NCI-H1092 (cell line): ENCODE results near the gene TNFRSF6B.
"Not testable (repeated sequence)": the region's sequence is repeated elsewhere in the genome, so short reads cannot be mapped to it uniquely, and the experiment has no call there.

Source experiments
- DNase-seq: peaks from one replicate; lab custom pipeline; 2025; lab: John Stamatoyannopoulos, UW

The TNFRSF6B gene

GRCh38 chr20:63663332-63664066 is 33.0 kb upstream of the TNFRSF6B start:
- DNase-seq = no peak

- DNase-seq = no peak
Measured at GRCh38 chr20:63664143-63664851, 32.2 kb upstream of the TNFRSF6B start.

DNA sequence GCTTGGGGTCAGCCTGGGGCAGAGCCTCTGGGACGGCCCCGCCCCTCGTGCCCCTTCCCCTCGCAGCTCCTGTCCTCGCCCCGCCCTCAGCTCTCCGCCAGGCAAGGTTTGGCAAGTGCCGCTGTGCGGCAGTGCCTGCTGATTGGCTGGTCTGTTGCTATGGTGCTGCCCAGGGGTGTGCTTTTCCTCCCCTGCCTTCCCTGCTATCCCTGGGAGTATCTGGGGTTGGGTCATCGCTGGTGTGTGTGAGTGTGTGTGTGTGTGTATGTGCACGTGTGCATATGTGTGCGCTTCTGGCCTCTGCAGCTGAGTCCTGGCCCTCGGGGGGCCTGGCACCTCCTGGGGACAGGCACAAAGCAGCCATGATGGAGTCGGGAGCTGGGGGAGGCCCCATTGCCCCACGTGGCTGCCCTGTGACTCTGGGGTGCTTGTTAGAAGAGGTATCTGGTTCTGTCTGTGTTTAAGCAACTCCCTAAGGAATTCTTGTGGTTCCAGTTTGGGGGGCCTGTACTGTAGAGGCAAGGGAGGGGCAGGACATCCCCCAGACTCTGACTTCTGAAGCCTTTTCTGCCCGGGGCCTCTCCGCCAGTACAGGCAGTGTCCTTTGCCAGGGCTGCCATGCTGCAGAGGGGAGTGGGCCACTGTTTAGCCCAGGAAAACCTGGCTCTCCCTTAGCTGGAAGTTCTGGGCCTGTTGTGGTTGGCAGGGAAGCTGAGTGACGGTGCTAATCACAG is 31.4 kb upstream of the TNFRSF6B start:
- no peak for DNase-seq

DNA sequence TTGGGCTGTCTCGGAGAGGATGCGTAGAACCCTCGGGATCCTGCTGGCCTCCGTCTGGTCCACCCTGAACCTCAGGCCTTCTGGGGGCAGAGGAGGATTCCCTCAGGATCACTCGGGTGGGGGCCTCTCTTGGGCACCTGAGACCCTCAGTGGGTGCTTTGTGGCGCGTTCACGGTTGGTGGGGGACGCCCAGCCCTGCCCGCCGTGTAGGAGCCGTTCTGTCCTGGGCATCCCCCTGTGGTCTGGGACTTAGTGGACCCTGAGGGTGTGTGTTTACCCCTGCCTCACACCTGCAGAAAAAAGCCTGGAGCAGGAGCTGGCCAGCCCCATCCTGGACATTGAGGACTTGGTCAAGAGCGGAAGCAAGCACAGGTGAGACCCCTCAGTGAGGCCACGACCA is 30.7 kb upstream of the TNFRSF6B start:
- DNase-seq = no peak

GRCh38 chr20:63667858-63668257 is 28.6 kb upstream of the TNFRSF6B start:
- DNase-seq = no peak

- no peak for DNase-seq
Measured at GRCh38 chr20:63668351-63668750, 28.1 kb upstream of the TNFRSF6B start.

DNA sequence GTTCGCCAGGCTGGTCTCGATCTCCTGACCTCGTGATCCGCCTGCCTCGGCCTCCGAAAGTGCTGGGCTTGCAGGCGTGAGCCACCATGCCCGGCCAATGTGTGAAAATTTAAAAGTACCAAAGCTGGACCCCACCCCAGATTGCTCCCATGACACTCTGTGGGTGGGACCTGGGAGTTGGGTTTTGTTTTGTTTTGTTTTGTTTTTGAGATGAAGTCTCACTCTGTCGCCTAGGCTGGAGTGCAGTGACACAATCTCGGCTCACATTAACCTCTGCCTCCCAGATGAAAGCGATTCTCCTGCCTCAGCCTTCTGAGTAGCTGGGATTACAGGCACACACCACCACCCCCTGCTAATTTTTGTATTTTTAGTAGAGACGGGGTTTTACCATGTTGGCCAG is 24.8 kb upstream of the TNFRSF6B start:
- DNase-seq = not testable (repeated sequence)

DNA sequence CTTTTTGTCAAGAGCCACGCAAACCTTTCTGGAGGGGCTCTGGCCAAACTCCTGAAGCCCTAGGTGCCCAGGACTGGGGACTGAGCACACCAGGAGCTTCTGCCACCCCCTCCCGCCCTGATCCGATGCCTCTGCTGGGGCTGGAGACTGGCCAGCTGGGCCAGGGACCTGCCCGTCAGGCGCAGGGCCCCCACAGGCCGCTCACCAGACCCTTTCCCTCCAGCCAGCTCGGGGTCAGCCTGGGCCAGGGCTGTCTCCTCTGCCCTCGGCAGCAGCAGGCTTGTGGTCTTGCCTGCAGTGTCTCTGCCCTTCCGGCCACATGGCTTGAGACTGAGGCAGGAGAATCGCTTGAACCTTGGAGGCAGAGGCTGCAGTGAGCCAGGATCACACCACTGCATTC is 23.8 kb upstream of the TNFRSF6B start:
- DNase-seq = no peak

GRCh38 chr20:63673951-63674350 is 22.5 kb upstream of the TNFRSF6B start:
- DNase-seq = no peak

DNA sequence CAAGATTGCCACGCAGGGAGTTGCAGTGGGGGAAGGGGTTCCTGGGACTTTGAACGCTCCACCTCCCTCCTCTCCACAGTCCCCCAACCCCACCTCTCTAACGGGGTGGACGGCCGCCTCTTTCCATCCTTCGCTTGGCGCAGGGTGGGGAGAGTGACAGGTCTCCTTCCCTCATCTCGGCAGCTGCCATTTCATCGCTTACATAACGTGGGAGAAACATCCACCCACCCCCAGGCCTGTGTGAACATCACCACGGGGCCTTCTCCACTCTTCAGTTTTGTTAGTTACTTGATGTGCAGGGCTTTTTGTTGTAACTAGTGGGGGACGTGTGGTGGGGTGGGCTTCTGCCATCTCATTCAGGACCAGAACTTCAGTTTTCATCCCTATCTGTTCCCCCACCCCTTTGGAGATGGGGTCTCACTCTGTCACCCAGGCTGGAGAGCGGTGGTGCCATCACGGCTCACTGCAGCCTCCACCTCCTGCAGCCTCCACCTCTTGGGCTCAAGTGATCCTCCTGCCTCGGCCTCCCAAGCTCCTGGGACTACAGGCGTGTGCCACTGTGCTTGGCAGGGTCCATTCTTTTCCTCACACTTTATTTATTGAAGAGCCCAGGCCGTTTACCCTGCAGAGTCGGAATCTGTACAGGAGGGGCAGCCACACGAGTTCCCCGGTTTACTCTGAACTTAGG is 20.6 kb upstream of the TNFRSF6B start:
- DNase-seq = no peak

GRCh38 chr20:63678071-63678470 is 18.4 kb upstream of the TNFRSF6B start:
- DNase-seq = no peak

DNA sequence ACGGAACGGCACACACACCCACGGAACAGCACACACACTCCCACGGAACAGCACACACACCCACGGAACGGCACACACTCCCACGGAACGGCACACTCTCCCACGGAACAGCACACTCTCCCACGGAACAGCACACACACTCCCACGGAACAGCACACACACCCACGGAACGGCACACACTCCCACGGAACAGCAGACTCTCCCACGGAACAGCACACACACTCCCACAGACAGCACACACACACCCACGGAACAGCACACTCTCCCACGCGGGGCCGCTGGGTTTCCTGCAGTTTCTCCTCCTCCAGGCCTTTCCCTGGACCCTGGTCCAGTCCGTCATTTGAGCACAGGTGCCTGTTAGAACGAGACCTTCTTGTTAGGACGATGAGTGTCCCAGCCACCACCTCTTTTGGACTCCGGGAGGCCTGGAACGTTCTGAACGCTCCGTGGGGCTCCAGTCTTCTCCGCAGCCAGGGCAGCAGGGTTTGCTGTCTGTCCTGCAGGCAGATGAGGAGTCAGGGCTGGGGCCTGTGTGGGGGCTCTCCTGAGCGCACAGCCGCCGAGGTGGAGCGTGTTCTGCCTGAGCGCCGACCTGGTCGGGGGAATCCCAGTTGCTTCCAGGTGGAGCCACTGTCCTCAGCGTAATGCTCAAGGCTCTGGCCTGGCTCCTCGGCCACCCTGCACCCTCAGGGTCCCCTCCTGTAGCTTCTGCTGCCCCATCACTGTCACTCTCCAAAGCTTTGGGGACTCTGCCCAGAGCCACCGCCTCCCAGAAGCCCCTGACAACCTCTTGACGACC is 17.6 kb upstream of the TNFRSF6B start:
- DNase-seq = no peak

DNA sequence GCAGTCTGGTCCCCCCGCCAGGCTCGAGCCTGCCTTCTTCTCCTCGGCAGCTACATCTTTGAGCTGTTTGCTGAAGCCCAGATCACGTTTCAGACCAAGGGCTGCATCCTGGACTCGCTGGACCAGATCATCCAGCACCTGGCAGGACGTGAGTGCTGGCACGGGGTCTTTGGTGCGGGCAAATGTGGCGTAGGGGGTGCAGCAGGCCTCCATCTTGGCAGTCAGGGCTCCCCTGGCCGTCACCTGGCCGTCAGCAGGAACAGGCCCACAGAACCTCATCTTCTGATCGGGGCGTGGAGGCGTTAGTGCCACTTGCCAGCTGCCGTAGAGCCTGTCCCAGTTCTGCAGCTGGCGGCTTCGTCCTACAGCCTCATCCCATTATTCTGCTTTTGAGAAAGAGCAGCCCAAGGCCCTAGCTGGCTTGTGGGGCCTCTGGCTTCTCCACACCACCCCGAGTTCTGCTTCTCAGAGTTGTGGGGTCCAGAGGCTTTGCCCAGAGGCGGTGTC is 16.6 kb upstream of the TNFRSF6B start:
- DNase-seq = no peak

GRCh38 chr20:63680427-63680826 is 16.0 kb upstream of the TNFRSF6B start:
- DNase-seq = no peak

- no peak for DNase-seq
Measured at GRCh38 chr20:63680857-63681608, 15.4 kb upstream of the TNFRSF6B start.

DNA sequence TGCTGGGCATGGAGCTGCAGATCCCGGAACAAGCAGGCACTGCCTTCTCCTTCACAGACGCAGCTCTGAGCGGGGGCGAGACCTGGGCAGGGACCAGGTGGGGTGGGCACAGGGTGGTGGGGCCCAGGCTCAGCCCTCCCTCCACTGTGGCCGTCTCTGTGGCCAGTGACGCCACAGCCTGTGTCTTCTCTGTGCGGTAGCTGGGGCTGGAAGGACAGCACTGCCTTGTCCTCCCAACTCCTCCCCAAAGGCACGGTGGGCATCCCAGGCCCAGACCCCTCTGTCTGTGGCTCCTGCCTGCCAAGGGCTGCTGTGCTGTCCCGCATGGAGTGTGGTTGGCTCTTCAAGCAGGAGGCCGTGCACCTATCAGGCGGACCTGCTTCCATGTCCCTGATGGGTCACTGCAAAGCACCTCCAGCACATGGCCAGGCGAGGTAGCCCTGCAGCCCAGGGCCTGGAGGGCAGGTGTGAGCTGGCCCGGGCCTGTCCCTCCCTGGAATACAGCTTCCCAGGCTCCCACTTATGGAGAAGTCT is 14.8 kb upstream of the TNFRSF6B start:
- DNase-seq = no peak

GRCh38 chr20:63682384-63683139 is 13.9 kb upstream of the TNFRSF6B start:
- DNase-seq = no peak

GRCh38 chr20:63685269-63686026 is 11.0 kb upstream of the TNFRSF6B start:
- no peak for DNase-seq

- no peak for DNase-seq
Measured at GRCh38 chr20:63686094-63686491, 10.4 kb upstream of the TNFRSF6B start.
